WTC11 (cell line): ENCODE data around the gene KLLN. TPM values are rescaled to one million over a fixed set of nuclear protein-coding genes. Genes with fewer than 3 reads are reported as not detected.

Experiments used
- ATAC-seq: fragments of 200-7000 bp; cut with Tn5 transposase; 2 replicates; pipeline ENCODE4 v1.10.0; 2021; ENCODE audit warnings: mild to moderate bottlenecking, moderate library complexity
- CTCF ChIA-PET: fragments of 300-600 bp; sonication (Branson Sonifier 250); formaldehyde crosslinking; loops from one replicate; lab custom pipeline; 2021; ENCODE audit warnings: antibody characterized with exemption; lab: Charles Lee
- POLR2A ChIA-PET: fragments of 350-600 bp; sonication (Branson Sonifier 250); formaldehyde crosslinking; loops from one replicate; lab custom pipeline; 2021; ENCODE audit warnings: antibody characterized with exemption; lab: Charles Lee
- DNase-seq: peaks from one replicate; pipeline ENCODE4 v3.0.0; 2021; ENCODE audit warnings: low spot score
- H3K27ac Mint-ChIP-seq: 2 replicates; pipeline ENCODE4 v1.8.0; 2021; ENCODE audit warnings: mixed read lengths
- H3K27me3 Mint-ChIP-seq: 2 replicates; pipeline ENCODE4 v1.8.0; 2021; ENCODE audit warnings: low read depth, mild to moderate bottlenecking, moderate library complexity, mixed read lengths
- H3K36me3 Mint-ChIP-seq: 2 replicates; pipeline ENCODE4 v1.8.0; 2021; ENCODE audit warnings: mixed read lengths
- H3K4me1 Mint-ChIP-seq: 2 replicates; pipeline ENCODE4 v1.8.0; 2022; ENCODE audit warnings: mixed read lengths
- H3K4me3 Mint-ChIP-seq: 2 replicates; pipeline ENCODE4 v1.8.0; 2021; ENCODE audit warnings: mild to moderate bottlenecking, moderate library complexity, mixed read lengths
- H3K9me3 Mint-ChIP-seq: 2 replicates; pipeline ENCODE4 v1.8.0; 2021; ENCODE audit warnings: mixed read lengths
- ATF3 ChIP-seq: sonication (generic); formaldehyde crosslinking; conservative IDR thresholded peaks from 2 replicates; pipeline ENCODE4 v1.8.1; 2022; ENCODE audit warnings: mild to moderate bottlenecking, missing genetic modification reagents
- E2F4 ChIP-seq: sonication (generic); formaldehyde crosslinking; IDR thresholded peaks from 2 replicates; pipeline ENCODE4 v1.8.1; 2022; ENCODE audit warnings: low read depth, mild to moderate bottlenecking, moderate library complexity, missing genetic modification reagents, borderline replicate concordance
- FOXP1 ChIP-seq: sonication (generic); formaldehyde crosslinking; IDR thresholded peaks from 2 replicates; pipeline ENCODE4 v1.8.0; 2022; ENCODE audit warnings: missing genetic modification reagents, mild to moderate bottlenecking, moderate library complexity, borderline replicate concordance
- FOXP4 ChIP-seq: sonication (generic); formaldehyde crosslinking; IDR thresholded peaks from 2 replicates; pipeline ENCODE4 v1.8.0; 2022; ENCODE audit warnings: mild to moderate bottlenecking, missing genetic modification reagents
- GABPB1 ChIP-seq: sonication (generic); formaldehyde crosslinking; IDR thresholded peaks from 2 replicates; pipeline ENCODE4 v1.8.1; 2023; ENCODE audit warnings: mild to moderate bottlenecking, missing genetic modification reagents
- GTF2I ChIP-seq: fragments of 250-450 bp; sonication (Bioruptor Pico); conservative IDR thresholded peaks from 2 replicates; pipeline ENCODE4 v1.4.0; 2021; ENCODE audit warnings: mild to moderate bottlenecking
- HMGXB4 ChIP-seq: sonication (generic); formaldehyde crosslinking; IDR thresholded peaks from 2 replicates; pipeline ENCODE4 v1.8.1; 2023; ENCODE audit warnings: mild to moderate bottlenecking, moderate library complexity, missing genetic modification reagents
- JUN ChIP-seq: sonication (generic); formaldehyde crosslinking; IDR thresholded peaks from 2 replicates; pipeline ENCODE4 v1.8.0; 2023; ENCODE audit warnings: mild to moderate bottlenecking, missing genetic modification reagents
- KAT7 ChIP-seq: sonication (generic); formaldehyde crosslinking; IDR thresholded peaks from 2 replicates; pipeline ENCODE4 v1.8.1; 2023; ENCODE audit warnings: missing genetic modification reagents, mild to moderate bottlenecking, borderline replicate concordance
- MLX ChIP-seq: sonication (generic); formaldehyde crosslinking; IDR thresholded peaks from 2 replicates; pipeline ENCODE4 v1.8.1; 2023; ENCODE audit warnings: mild to moderate bottlenecking, missing genetic modification reagents, moderate library complexity
- NR1H2 ChIP-seq: sonication (generic); formaldehyde crosslinking; IDR thresholded peaks from 2 replicates; pipeline ENCODE4 v1.9.0; 2021; ENCODE audit warnings: mild to moderate bottlenecking, moderate library complexity, missing genetic modification reagents
- PREB ChIP-seq: sonication (generic); formaldehyde crosslinking; IDR thresholded peaks from 2 replicates; pipeline ENCODE4 v1.8.1; 2022; ENCODE audit warnings: mild to moderate bottlenecking, missing genetic modification reagents, moderate library complexity, borderline replicate concordance
- SMAD4 ChIP-seq: sonication (generic); formaldehyde crosslinking; IDR thresholded peaks from 2 replicates; pipeline ENCODE4 v1.8.0; 2022; ENCODE audit warnings: mild to moderate bottlenecking, missing genetic modification reagents
- STAT6 ChIP-seq: sonication (generic); formaldehyde crosslinking; conservative IDR thresholded peaks from 2 replicates; pipeline ENCODE4 v1.8.1; 2023; ENCODE audit warnings: mild to moderate bottlenecking, low read depth, missing genetic modification reagents, moderate library complexity
- TCF7 ChIP-seq: sonication (generic); formaldehyde crosslinking; IDR thresholded peaks from 2 replicates; pipeline ENCODE4 v1.8.0; 2022; ENCODE audit warnings: mild to moderate bottlenecking, low read depth, missing genetic modification reagents, moderate library complexity
- TEAD1 ChIP-seq: sonication (generic); formaldehyde crosslinking; IDR thresholded peaks from 2 replicates; pipeline ENCODE4 v1.8.0; 2022; ENCODE audit warnings: mild to moderate bottlenecking, missing genetic modification reagents
- TEAD4 ChIP-seq: sonication (generic); formaldehyde crosslinking; IDR thresholded peaks from 2 replicates; pipeline ENCODE4 v1.8.0; 2022; ENCODE audit warnings: mild to moderate bottlenecking, missing genetic modification reagents
- TP53 ChIP-seq: sonication (generic); formaldehyde crosslinking; IDR thresholded peaks from 2 replicates; pipeline ENCODE4 v1.8.1; 2023; ENCODE audit warnings: mild to moderate bottlenecking, missing genetic modification reagents
- ZMAT4 ChIP-seq: fragments of 250-450 bp; sonication (Bioruptor Pico); IDR thresholded peaks from 2 replicates; pipeline ENCODE4 v1.9.0; 2021; ENCODE audit warnings: mild to moderate bottlenecking
- ZNF121 ChIP-seq: sonication (generic); formaldehyde crosslinking; IDR thresholded peaks from 2 replicates; pipeline ENCODE4 v1.8.0; 2023; ENCODE audit warnings: missing genetic modification reagents
- ZNF219 ChIP-seq: sonication (generic); formaldehyde crosslinking; IDR thresholded peaks from 2 replicates; pipeline ENCODE4 v1.8.0; 2023; ENCODE audit warnings: missing genetic modification reagents, mild to moderate bottlenecking, borderline replicate concordance
- ZNF232 ChIP-seq: sonication (generic); formaldehyde crosslinking; IDR thresholded peaks from 2 replicates; pipeline ENCODE4 v1.8.0; 2022; ENCODE audit warnings: mild to moderate bottlenecking, missing genetic modification reagents
- total RNA-seq: library from RNA; stranded (reverse); gene quantifications from 3 replicates; pipeline ENCODE4 v1.2.3, GENCODE V29; 2021

The KLLN gene
- total RNA-seq, 1 experiment from 2014 or later, result 0.52 TPM

- TF ChIP-seq FOXP4, result no peak
- no peak for TF ChIP-seq MLX (CRISPR knock-in tag)
- no peak for TF ChIP-seq HMGXB4 (CRISPR knock-in tag)
- TF ChIP-seq FOXP1 (CRISPR knock-in tag), result 0 out of 2 replicates have a peak, but pooled peaks have one; percentile 51
- TF ChIP-seq TEAD1, result 0 out of 2 replicates have a peak, but pooled peaks have one; percentile 14
- no peak for TF ChIP-seq ATF3 (CRISPR knock-in tag)
- TF ChIP-seq GABPB1 (CRISPR knock-in tag), result 0 out of 2 replicates have a peak, but pooled peaks have one; percentile 19
Measured at GRCh38 chr10:87818505-87819288, 44.6 kb downstream of the KLLN start (continued).

- DNase-seq (peak; percentile 80), ATAC-seq (peak; percentile 92)
- Mint-ChIP-seq H3K36me3 (peaks cover 7% of the 10 kb centered on the region), H3K9me3 (no peaks in the 10 kb centered on the region), H3K27ac (peak within 1 kb of the TSS; percentile 96), H3K4me3 (peak within 1 kb of the TSS; percentile 95), H3K4me1 (peaks cover 26% of the 10 kb centered on the region), H3K27me3 (peaks cover 5% of the 10 kb centered on the region; the same call in 1 of the 2 replicates)
- CTCF ChIA-PET, result interaction anchor here (0.5 to 1.8 kb wide), 5 partner anchors 10 to 572 kb away, joined by 3 to 5 read pairs (median 3); no protein-coding TSS in a partner anchor
- POLR2A ChIA-PET, result interaction anchor here (0.5 to 3.0 kb wide), 5 partner anchors 11 to 474 kb away, joined by 5 to 22 read pairs (median 7); partner anchors contain the start of genes KLLN and PTEN
- no peak for TF ChIP-seq KAT7 (CRISPR knock-in tag)
- no peak for TF ChIP-seq GTF2I (CRISPR knock-in tag)
- TF ChIP-seq STAT6 (CRISPR knock-in tag), result no peak
- no peak for TF ChIP-seq JUN
- TF ChIP-seq FOXP1 (CRISPR knock-in tag), result peak; percentile 53; the same call in 1 of the 2 replicates
- no peak for TF ChIP-seq ZMAT4
- TF ChIP-seq SMAD4 (CRISPR knock-in tag), result no peak
- TF ChIP-seq E2F4 (CRISPR knock-in tag), result no peak
- peak; percentile 22; the same call in 1 of the 2 replicates for TF ChIP-seq TP53
- TF ChIP-seq NR1H2, result no peak
- no peak for TF ChIP-seq ZNF219 (CRISPR knock-in tag)
- no peak for TF ChIP-seq PREB (CRISPR knock-in tag)
- peak; percentile 94 for TF ChIP-seq ZNF232 (CRISPR knock-in tag)
- no peak for TF ChIP-seq TEAD4 (CRISPR knock-in tag)
- TF ChIP-seq ZNF121 (CRISPR knock-in tag), result no peak
- no peak for TF ChIP-seq TCF7 (CRISPR knock-in tag)
Measured at GRCh38 chr10:87817609-87818504, 45.5 kb downstream of the KLLN start, which contains the start of gene ATAD1. Gene ATAD1, minus strand, starts transcription at chr10:87818226. Its CDS starts 3,627 bp downstream, at chr10:87814599.
